ENCODE data around the gene PAEP.

PAEP gene

DNA sequence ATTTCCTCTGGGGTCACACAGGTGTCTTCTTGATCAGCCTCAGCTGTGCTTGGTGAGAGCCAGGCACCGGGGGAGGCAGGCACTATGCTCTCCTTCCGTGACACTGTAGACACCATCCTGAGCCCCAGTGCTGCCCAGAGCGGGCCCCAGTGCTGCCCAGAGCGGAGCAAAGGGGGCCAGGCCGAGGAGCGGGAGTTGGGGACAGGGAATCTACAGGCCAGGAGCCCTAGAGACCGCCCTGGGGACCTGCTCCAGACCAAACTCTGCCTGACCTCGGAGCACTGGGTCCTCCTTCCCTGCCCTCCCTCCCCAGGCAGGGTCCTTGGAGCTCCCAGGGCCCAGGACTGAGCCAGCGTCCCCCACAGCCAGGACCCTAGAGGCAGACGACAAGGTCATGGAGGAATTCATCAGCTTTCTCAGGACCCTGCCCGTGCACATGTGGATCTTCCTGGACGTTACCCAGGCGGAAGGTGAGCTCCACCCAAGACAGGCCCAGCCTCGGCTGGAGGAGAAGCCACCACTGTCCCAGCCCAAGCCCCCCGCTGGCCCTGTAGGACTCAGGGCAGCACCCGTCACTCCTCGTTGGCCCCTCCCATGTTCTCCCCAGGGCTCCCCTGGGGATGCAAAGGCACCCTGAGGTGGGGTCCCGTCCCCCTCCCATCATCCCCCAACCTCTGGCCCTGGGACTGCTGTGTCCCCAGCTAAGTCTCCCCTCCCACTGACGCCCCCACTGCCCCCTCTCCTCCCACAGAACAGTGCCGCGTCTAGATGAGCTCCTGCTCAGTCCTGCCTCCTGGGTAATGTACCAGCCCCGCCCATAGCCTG is 30.2 kb downstream of the PAEP start:
- peaks cover 0 to 3% (median 0%) of the 10 kb centered on the region in 5 donors for H3K9me3 ChIP-seq (ENCODE audit: control insufficient read depth in 5 of 5, low read length in 5 of 5)
- no peak overlapping the region for H3K4me3 ChIP-seq (ENCODE audit: low read depth in 1 of 5, low read length in 5 of 5)
- H3K4me1 ChIP-seq (ENCODE audit: control insufficient read depth in 5 of 5, insufficient read depth in 5 of 5, low read length in 5 of 5), result no peaks in the 10 kb centered on the region
- H3K9ac ChIP-seq (ENCODE audit: low read length in 5 of 5), result no peak overlapping the region
- no peaks in the 10 kb centered on the region for H3K36me3 ChIP-seq (ENCODE audit: control insufficient read depth in 5 of 5, insufficient read depth in 5 of 5, low read length in 5 of 5)
- peaks cover 0 to 29% (median 19%) of the 10 kb centered on the region in 5 donors for H3K27me3 ChIP-seq (ENCODE audit: control insufficient read depth in 5 of 5, insufficient read depth in 4 of 5, low read length in 5 of 5)
- no peak overlapping the region for H3K27ac ChIP-seq (ENCODE audit: low read depth, low read length)

DNA sequence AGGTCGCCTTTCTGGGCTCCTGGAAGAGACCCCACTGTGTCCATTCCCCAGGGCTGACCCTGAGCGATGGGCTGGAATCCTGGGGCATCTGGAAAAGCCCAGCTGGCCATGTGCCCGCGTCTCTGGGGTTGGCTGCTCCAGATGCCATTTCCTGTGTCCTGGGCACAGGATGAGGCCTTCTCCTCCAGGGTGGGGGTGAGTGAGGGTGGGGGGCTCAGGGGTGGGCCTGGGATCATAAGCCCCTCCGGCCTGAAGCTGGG is 30.7 kb downstream of the PAEP start:
- Histone ChIP-seq H3K4me1 (ENCODE audit: control insufficient read depth in 5 of 5, insufficient read depth in 5 of 5, low read length in 5 of 5) (no peaks in the 10 kb centered on the region), H3K9me3 (ENCODE audit: control insufficient read depth in 5 of 5, low read length in 5 of 5) (peaks cover 0 to 3% (median 0%) of the 10 kb centered on the region in 5 donors), H3K27me3 (ENCODE audit: control insufficient read depth in 5 of 5, insufficient read depth in 4 of 5, low read length in 5 of 5) (peaks cover 0 to 29% (median 17%) of the 10 kb centered on the region in 5 donors), H3K9ac (ENCODE audit: low read length in 5 of 5) (no peak overlapping the region), H3K27ac (ENCODE audit: low read depth, low read length) (no peak overlapping the region), H3K4me3 (ENCODE audit: low read depth in 1 of 5, low read length in 5 of 5) (no peak overlapping the region), H3K36me3 (ENCODE audit: control insufficient read depth in 5 of 5, insufficient read depth in 5 of 5, low read length in 5 of 5) (no peaks in the 10 kb centered on the region)

DNA sequence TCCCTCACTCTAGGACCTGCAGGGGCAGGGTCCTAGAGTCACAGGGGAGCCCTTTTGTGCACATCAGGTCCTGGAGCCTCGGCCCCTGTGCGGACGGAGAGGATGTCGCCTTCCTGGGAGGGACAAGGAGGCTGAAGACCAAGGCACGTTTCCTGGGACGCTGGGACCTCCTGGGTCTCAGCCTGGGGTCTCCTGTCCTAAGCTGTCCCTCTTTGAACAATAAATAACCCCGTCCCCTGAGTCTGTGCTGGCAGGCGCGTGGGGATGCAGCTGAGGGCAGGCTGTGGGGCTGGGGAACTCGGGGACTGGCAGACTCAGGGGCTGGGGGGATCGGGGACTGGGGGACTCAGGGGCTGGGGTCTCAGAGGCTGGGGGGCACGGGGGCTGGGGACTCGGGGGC is 31.1 kb downstream of the PAEP start:
- H3K27me3 ChIP-seq (ENCODE audit: control insufficient read depth in 5 of 5, insufficient read depth in 4 of 5, low read length in 5 of 5), result peaks cover 0 to 29% (median 20%) of the 10 kb centered on the region in 5 donors

DNA sequence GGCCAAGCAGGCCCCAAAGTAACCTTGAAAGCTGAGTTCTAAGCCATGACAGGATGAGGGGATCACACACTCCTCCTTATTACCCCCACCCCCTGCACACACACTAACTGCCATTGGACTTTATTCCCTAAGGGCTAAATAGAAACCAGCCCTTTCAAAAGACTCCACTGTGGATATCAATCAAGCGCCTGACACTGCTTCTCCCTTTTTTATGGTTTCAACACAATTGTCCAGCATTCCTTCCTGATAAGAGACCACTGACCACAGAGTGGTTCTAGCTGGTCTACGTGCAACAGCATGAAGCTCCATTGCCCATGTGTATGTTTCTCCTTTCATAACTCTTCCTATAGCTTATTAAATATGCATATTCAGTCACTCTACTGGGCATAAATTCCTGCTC is 34.7 kb downstream of the PAEP start:
- no peaks in the 10 kb centered on the region for H3K36me3 ChIP-seq (ENCODE audit: control insufficient read depth in 5 of 5, insufficient read depth in 5 of 5, low read length in 5 of 5)
- no peak overlapping the region for H3K9ac ChIP-seq (ENCODE audit: low read length in 5 of 5)
- H3K27me3 ChIP-seq (ENCODE audit: control insufficient read depth in 5 of 5, insufficient read depth in 4 of 5, low read length in 5 of 5), result peaks cover 0 to 12% (median 10%) of the 10 kb centered on the region in 5 donors
- H3K4me1 ChIP-seq (ENCODE audit: control insufficient read depth in 5 of 5, insufficient read depth in 5 of 5, low read length in 5 of 5), result no peaks in the 10 kb centered on the region
- H3K4me3 ChIP-seq (ENCODE audit: low read depth in 1 of 5, low read length in 5 of 5), result no peak overlapping the region
- peaks cover 0 to 3% (median 0%) of the 10 kb centered on the region in 5 donors for H3K9me3 ChIP-seq (ENCODE audit: control insufficient read depth in 5 of 5, low read length in 5 of 5)
- H3K27ac ChIP-seq (ENCODE audit: low read depth, low read length), result no peak overlapping the region

More for the DNA sequence above, 31.1 kb downstream of the PAEP start:
- no peaks in the 10 kb centered on the region for H3K4me1 ChIP-seq (ENCODE audit: control insufficient read depth in 5 of 5, insufficient read depth in 5 of 5, low read length in 5 of 5)
- no peak overlapping the region for H3K9ac ChIP-seq (ENCODE audit: low read length in 5 of 5)
- no peaks in the 10 kb centered on the region for H3K36me3 ChIP-seq (ENCODE audit: control insufficient read depth in 5 of 5, insufficient read depth in 5 of 5, low read length in 5 of 5)
- peaks cover 0 to 3% (median 0%) of the 10 kb centered on the region in 5 donors for H3K9me3 ChIP-seq (ENCODE audit: control insufficient read depth in 5 of 5, low read length in 5 of 5)
- no peak overlapping the region for H3K27ac ChIP-seq (ENCODE audit: low read depth, low read length)
- H3K4me3 ChIP-seq (ENCODE audit: low read depth in 1 of 5, low read length in 5 of 5), result no peak overlapping the region

DNA sequence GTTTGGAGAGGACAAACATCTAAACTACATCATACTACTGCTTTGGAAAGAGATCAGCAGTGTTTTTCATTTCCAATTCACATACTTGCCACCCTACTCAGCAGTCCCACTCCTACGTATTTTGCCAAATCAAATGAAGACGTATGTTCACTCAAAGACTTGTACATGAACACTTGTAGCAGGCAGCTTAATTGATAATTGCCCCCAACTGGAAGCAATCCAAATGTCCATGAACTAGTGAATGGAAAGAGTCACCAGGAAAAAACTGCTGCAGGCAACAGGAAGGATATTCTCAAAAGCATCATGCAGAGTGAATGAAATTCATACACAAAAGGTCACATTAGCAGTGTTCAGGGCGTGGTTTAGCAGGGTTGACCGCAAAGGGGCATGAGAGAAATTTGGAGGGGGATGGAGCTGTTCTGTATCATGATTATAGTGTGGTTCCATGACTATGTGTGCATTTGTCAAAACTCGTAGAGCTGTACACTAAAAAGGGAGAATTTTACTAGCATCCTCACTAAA is 38.8 kb downstream of the PAEP start:
- Histone ChIP-seq H3K4me3 (ENCODE audit: low read depth in 1 of 5, low read length in 5 of 5) (no peak overlapping the region), H3K27ac (ENCODE audit: low read depth, low read length) (no peak overlapping the region), H3K27me3 (ENCODE audit: control insufficient read depth in 5 of 5, insufficient read depth in 4 of 5, low read length in 5 of 5) (peaks cover 2 to 14% (median 6%) of the 10 kb centered on the region in 5 donors), H3K9ac (ENCODE audit: low read length in 5 of 5) (no peak overlapping the region), H3K4me1 (ENCODE audit: control insufficient read depth in 5 of 5, insufficient read depth in 5 of 5, low read length in 5 of 5) (peaks cover 0 to 1% (median 0%) of the 10 kb centered on the region in 5 donors), H3K36me3 (ENCODE audit: control insufficient read depth in 5 of 5, insufficient read depth in 5 of 5, low read length in 5 of 5) (no peaks in the 10 kb centered on the region), H3K9me3 (ENCODE audit: control insufficient read depth in 5 of 5, low read length in 5 of 5) (peaks cover 0 to 3% (median 0%) of the 10 kb centered on the region in 5 donors)

DNA sequence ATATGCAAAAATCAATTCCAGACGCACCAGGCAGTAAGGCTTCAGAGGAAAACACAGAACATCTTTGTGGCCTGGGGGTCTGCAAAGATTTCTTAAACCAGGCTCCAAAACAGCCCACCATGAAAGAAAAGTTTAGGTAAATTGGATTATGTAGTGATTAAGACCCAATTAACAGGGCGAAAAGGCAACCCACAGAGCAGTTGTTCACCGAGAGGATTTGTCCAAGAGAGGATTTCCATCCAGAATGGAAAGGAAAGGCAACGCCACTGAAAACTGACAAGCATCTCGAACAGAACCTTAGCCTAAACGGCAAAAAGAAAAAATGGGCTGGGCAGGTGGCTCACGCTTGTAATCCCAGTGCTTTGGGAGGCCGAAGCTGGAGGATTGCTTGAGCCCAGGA is 40.4 kb downstream of the PAEP start:
- Histone ChIP-seq H3K9me3 (ENCODE audit: control insufficient read depth in 5 of 5, low read length in 5 of 5) (no peaks in the 10 kb centered on the region), H3K36me3 (ENCODE audit: control insufficient read depth in 5 of 5, insufficient read depth in 5 of 5, low read length in 5 of 5) (no peaks in the 10 kb centered on the region), H3K27me3 (ENCODE audit: control insufficient read depth in 5 of 5, insufficient read depth in 4 of 5, low read length in 5 of 5) (peaks cover 2 to 12% (median 6%) of the 10 kb centered on the region in 5 donors), H3K27ac (ENCODE audit: low read depth, low read length) (no peak overlapping the region), H3K9ac (ENCODE audit: low read length in 5 of 5) (no peak overlapping the region), H3K4me1 (ENCODE audit: control insufficient read depth in 5 of 5, insufficient read depth in 5 of 5, low read length in 5 of 5) (peaks cover 0 to 4% (median 0%) of the 10 kb centered on the region in 5 donors), H3K4me3 (ENCODE audit: low read depth in 1 of 5, low read length in 5 of 5) (no peak overlapping the region)

DNA sequence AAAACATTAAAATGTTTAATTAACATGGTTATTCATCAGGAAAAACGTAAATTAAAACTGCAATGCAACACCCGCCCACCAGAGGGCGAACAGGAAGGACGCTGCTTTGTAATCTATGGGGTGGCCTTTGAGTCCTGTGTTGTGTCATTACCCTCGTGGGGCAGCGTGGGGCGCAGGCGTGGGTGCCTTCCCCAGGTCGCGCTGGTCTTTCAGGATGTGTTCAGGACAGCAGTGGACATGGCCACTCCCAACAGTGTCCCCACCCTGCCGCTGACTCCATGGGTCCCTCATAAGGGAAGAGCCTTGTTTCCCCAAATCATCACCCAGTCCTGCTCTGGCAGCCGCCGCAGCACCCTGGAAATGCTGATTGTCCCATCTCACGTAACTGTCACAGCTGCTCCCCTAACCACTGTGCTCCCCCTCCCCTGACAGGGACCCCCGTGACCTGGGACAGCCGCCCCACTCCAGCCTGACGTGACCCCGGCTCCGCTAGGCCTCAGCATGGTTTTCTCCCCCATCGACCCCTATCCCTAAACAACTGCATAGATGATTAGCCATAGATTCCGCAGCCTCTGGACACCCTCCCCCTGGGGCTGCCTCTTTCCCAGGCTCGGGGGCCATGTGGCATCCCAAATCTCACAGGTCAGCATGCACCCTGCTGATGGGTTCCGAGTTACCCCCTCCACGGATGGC is 41.4 kb downstream of the PAEP start:
- Histone ChIP-seq H3K27me3 (ENCODE audit: control insufficient read depth in 5 of 5, insufficient read depth in 4 of 5, low read length in 5 of 5) (peaks cover 2 to 12% (median 4%) of the 10 kb centered on the region in 5 donors), H3K27ac (ENCODE audit: low read depth, low read length) (no peak overlapping the region), H3K9me3 (ENCODE audit: control insufficient read depth in 5 of 5, low read length in 5 of 5) (no peaks in the 10 kb centered on the region), H3K9ac (ENCODE audit: low read length in 5 of 5) (no peak overlapping the region), H3K4me3 (ENCODE audit: low read depth in 1 of 5, low read length in 5 of 5) (no peak overlapping the region), H3K4me1 (ENCODE audit: control insufficient read depth in 5 of 5, insufficient read depth in 5 of 5, low read length in 5 of 5) (peaks cover 0 to 6% (median 0%) of the 10 kb centered on the region in 5 donors), H3K36me3 (ENCODE audit: control insufficient read depth in 5 of 5, insufficient read depth in 5 of 5, low read length in 5 of 5) (no peaks in the 10 kb centered on the region)

DNA sequence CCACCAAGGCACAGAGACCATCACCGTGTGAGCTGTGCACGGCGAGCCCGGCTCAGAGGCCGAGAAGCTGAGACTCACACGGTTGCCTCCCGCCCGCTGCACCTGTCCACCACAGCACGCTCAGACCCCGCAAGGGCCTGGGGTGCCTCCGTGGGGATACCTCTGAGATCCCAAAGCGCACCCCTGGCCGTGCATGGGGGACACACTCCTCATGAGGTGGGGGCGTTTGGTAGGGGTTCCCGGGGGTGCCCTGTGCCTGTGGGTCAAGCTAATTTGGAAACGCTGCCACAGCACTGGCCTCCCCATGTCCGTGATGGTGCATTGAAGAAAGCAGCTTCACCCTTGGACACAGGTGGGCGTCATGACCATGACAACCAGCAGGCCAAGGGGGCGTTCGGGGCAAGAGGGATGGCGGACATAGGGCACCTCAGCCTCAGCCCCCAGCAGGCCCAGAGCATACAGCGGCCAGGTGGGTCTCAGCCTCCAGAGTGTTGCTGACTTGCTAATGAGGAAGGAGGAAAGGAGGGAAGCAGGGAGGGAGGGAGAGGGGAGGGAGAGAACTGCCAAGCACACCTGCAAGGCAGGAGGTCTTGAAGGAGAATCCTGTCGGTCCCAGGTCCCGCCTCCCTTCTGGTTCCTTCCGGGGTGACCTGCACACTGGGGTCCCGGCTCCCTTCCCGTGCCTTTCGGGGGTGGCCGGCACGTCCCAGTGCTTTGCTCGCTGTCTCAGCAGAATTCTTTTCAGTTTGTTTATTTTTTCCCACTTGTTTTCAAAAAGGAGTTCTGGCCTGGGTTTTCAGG is 43.1 kb downstream of the PAEP start:
- Histone ChIP-seq H3K27ac (ENCODE audit: low read depth, low read length) (no peak overlapping the region), H3K36me3 (ENCODE audit: control insufficient read depth in 5 of 5, insufficient read depth in 5 of 5, low read length in 5 of 5) (no peaks in the 10 kb centered on the region), H3K27me3 (ENCODE audit: control insufficient read depth in 5 of 5, insufficient read depth in 4 of 5, low read length in 5 of 5) (peaks cover 2 to 12% (median 8%) of the 10 kb centered on the region in 5 donors), H3K4me1 (ENCODE audit: control insufficient read depth in 5 of 5, insufficient read depth in 5 of 5, low read length in 5 of 5) (peaks cover 0 to 6% (median 0%) of the 10 kb centered on the region in 5 donors), H3K4me3 (ENCODE audit: low read depth in 1 of 5, low read length in 5 of 5) (no peak overlapping the region), H3K9me3 (ENCODE audit: control insufficient read depth in 5 of 5, low read length in 5 of 5) (no peaks in the 10 kb centered on the region), H3K9ac (ENCODE audit: low read length in 5 of 5) (no peak overlapping the region)

DNA sequence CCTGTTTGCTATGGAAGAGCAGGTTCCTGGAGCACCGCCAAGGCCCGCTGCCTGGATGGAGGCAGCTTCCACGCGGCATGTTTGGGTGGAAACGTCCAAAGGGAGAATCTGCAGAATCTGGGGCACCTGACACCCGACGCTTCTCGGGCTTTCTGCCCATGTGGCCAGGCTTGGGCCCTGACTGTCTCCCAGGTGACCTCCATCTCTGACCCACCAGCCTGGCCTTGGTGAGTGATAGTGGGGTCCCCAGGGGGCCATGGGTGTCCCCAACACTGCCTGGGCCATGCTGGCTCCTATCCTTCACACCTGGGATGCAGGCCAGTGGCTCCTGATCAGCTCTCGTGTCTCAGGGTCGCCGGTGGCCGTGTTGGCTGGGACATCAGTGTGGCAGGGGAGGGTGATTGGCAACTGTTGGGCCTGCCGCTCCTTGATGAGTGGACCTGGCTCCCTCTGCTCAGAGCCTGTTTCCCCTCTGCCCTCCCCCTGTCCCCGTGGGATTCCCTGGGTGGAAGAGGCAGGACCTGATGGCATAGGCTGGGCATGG is 43.8 kb downstream of the PAEP start:
- Histone ChIP-seq H3K4me3 (ENCODE audit: low read depth in 1 of 5, low read length in 5 of 5) (no peak overlapping the region), H3K27ac (ENCODE audit: low read depth, low read length) (no peak overlapping the region), H3K4me1 (ENCODE audit: control insufficient read depth in 5 of 5, insufficient read depth in 5 of 5, low read length in 5 of 5) (peaks cover 0 to 6% (median 0%) of the 10 kb centered on the region in 5 donors), H3K9ac (ENCODE audit: low read length in 5 of 5) (no peak overlapping the region), H3K9me3 (ENCODE audit: control insufficient read depth in 5 of 5, low read length in 5 of 5) (no peaks in the 10 kb centered on the region), H3K36me3 (ENCODE audit: control insufficient read depth in 5 of 5, insufficient read depth in 5 of 5, low read length in 5 of 5) (no peaks in the 10 kb centered on the region), H3K27me3 (ENCODE audit: control insufficient read depth in 5 of 5, insufficient read depth in 4 of 5, low read length in 5 of 5) (peaks cover 2 to 13% (median 8%) of the 10 kb centered on the region in 5 donors)
